HCT116 (cell line): Measurements from ENCODE around the gene DKK3. TPM values are rescaled to one million over a fixed set of nuclear protein-coding genes. Genes with fewer than 3 reads are reported as not detected.

Source experiments
- ATAC-seq: fragments of 200-7000 bp; cut with Tn5 transposase; 2 replicates; pipeline ENCODE4 v1.9.1; 2020; ENCODE audit warnings: mild to moderate bottlenecking, moderate library complexity
- BruUV-seq: library from RNA; stranded (reverse); fragments of 400-500 nt; replicated peaks from 2 replicates; lab custom pipeline; 2021; lab: Mats Ljungman, UMichigan
- CTCF ChIA-PET: fragments of 300-600 bp; sonication (Branson Sonifier 250); formaldehyde crosslinking; loops from one replicate; lab custom pipeline; 2021; ENCODE audit warnings: antibody characterized with exemption; lab: Charles Lee
- POLR2A ChIA-PET: fragments of 300-600, 350-600 bp; sonication (Branson Sonifier 250); formaldehyde crosslinking; loops from one replicate; lab custom pipeline; 2021; ENCODE audit warnings: antibody characterized with exemption; lab: Charles Lee
- RAD21 ChIA-PET, 2 experiments: fragments of 300-600 bp; sonication (Branson Sonifier 250); formaldehyde crosslinking; loops; one replicate each; lab custom pipeline; 2023; ENCODE audit warnings: low total read pairs in 2 of 2; ENCODE audit not compliant: uncharacterized antibody in 2 of 2, unreplicated experiment in 2 of 2, low non-redundant PET in 1 of 2; lab: Charles Lee
- DNase-seq: peaks from one replicate; pipeline ENCODE4 v3.0.0-alpha.2; 2010; ENCODE audit warnings: low read depth, low spot score
- H2AFZ ChIP-seq: fragments of 200-600 bp; shearing (Covaris generic), sonication (generic); 2 replicates; pipeline ENCODE4 v1.6.1; 2017; ENCODE audit warnings: low read depth, mixed run types, mixed read lengths, antibody characterized with exemption, low read length; ENCODE audit not compliant: poor library complexity, severe bottlenecking
- H3K27ac ChIP-seq: 2 replicates; pipeline ENCODE4 v1.5.1; 2012; ENCODE audit warnings: low read depth, low read length
- H3K27me3 ChIP-seq: fragments of 200-600 bp; sonication (generic); 2 replicates; pipeline ENCODE4 v1.6.1; 2016; ENCODE audit warnings: mixed run types, low read length, mixed read lengths; ENCODE audit not compliant: insufficient read depth
- H3K36me3 ChIP-seq, 2 experiments: fragments of 200-500 bp in 1 of 2; fragments of 200-600 bp in 1 of 2; sonication (Bioruptor generic) in 1 of 2; sonication (generic) in 1 of 2; 2 replicates each; pipeline versions ENCODE4 v1.5.1 to v1.6.1; 2014 to 2016; ENCODE audit warnings: low read length in 2 of 2, inconsistent platforms in 1 of 2, mixed read lengths in 1 of 2, mixed run types in 1 of 2; ENCODE audit not compliant: insufficient read depth in 2 of 2, control insufficient read depth in 1 of 2
- H3K4me1 ChIP-seq, 2 experiments: fragments of 200-600 bp in 1 of 2; sonication (generic) in 1 of 2; 2 replicates each; pipeline versions ENCODE4 v1.5.1 to v1.6.1; 2012 to 2017; ENCODE audit warnings: low read length in 2 of 2, inconsistent platforms in 1 of 2, mild to moderate bottlenecking in 1 of 2, mixed read lengths in 1 of 2, mixed run types in 1 of 2, moderate library complexity in 1 of 2; ENCODE audit not compliant: insufficient read depth in 2 of 2, control insufficient read depth in 1 of 2
- H3K4me2 ChIP-seq: fragments of 200-600 bp; sonication (generic); 2 replicates; pipeline ENCODE4 v1.6.1; 2017; ENCODE audit warnings: mixed run types, low read length, mixed read lengths
- H3K4me3 ChIP-seq, 2 experiments: fragments of 200-600 bp in 1 of 2; sonication (generic) in 1 of 2; replicated peaks in 1 of 2; 2 replicates each; pipeline ENCODE4 v1.5.1; 2011 to 2016; ENCODE audit warnings: low read length in 2 of 2, control low read depth in 1 of 2, low read depth in 1 of 2, mild to moderate bottlenecking in 1 of 2, mixed read lengths in 1 of 2, mixed run types in 1 of 2
- H3K79me2 ChIP-seq: fragments of 200-600 bp; sonication (generic); 2 replicates; pipeline ENCODE4 v1.6.1; 2017; ENCODE audit warnings: mild to moderate bottlenecking, mixed run types, low read length, moderate library complexity, mixed read lengths; ENCODE audit not compliant: insufficient read depth
- H3K9ac ChIP-seq: fragments of 200-600 bp; sonication (generic); 2 replicates; pipeline ENCODE4 v1.6.1; 2016; ENCODE audit warnings: low read length, mixed read lengths
- H3K9me2 ChIP-seq: fragments of 200-600 bp; sonication (generic), shearing (Covaris generic); 2 replicates; pipeline ENCODE4 v1.6.1; 2017; ENCODE audit warnings: mixed run types, mild to moderate bottlenecking, moderate library complexity; ENCODE audit not compliant: insufficient read depth
- H3K9me3 ChIP-seq, 2 experiments: fragments of 200-500 bp in 1 of 2; fragments of 200-600 bp in 1 of 2; sonication (Bioruptor generic) in 1 of 2; sonication (generic) in 1 of 2; 2 replicates each; pipeline ENCODE4 v1.6.1; 2014 to 2017; ENCODE audit warnings: low read length in 2 of 2, mixed read lengths in 2 of 2, inconsistent platforms in 1 of 2, low read depth in 1 of 2, mild to moderate bottlenecking in 1 of 2, mixed run types in 1 of 2, moderate library complexity in 1 of 2; ENCODE audit not compliant: control insufficient read depth in 1 of 2, insufficient read depth in 1 of 2
- H4K20me1 ChIP-seq: fragments of 200-600 bp; sonication (generic), shearing (Covaris generic); 2 replicates; pipeline ENCODE4 v1.6.1; 2017; ENCODE audit warnings: mixed run types, mild to moderate bottlenecking, moderate library complexity; ENCODE audit not compliant: insufficient read depth
- CEBPB ChIP-seq: IDR thresholded peaks from 2 replicates; pipeline ENCODE4 v1.6.1; 2012; ENCODE audit warnings: low read depth
- EZH2 ChIP-seq: fragments of 200-600 bp; sonication (generic); IDR thresholded peaks from 2 replicates; pipeline ENCODE4 v1.6.1; 2017; ENCODE audit warnings: antibody characterized with exemption, mixed run types
- EZH2phosphoT487 ChIP-seq: fragments of 200-600 bp; IDR thresholded peaks from 2 replicates; pipeline ENCODE4 v1.6.1; 2018; ENCODE audit warnings: antibody characterized with exemption, borderline replicate concordance
- RAD21 ChIP-seq: IDR thresholded peaks from 2 replicates; pipeline ENCODE4 v1.6.1; 2012; ENCODE audit warnings: low read depth, mild to moderate bottlenecking
- SP1 ChIP-seq: IDR thresholded peaks from 2 replicates; pipeline ENCODE4 v1.6.1; 2012; ENCODE audit warnings: low read depth
- SRF ChIP-seq: IDR thresholded peaks from 2 replicates; pipeline ENCODE4 v1.6.1; 2012; ENCODE audit warnings: low read depth
- YY1 ChIP-seq: IDR thresholded peaks from 2 replicates; pipeline ENCODE4 v1.6.1; 2011; ENCODE audit warnings: low read length, low read depth, moderate library complexity, mild to moderate bottlenecking; ENCODE audit not compliant: insufficient replicate concordance; ENCODE audit errors: extremely low read depth
- ZNF274 ChIP-seq: fragments of 200-500 bp; sonication (Bioruptor generic); IDR thresholded peaks from 2 replicates; pipeline ENCODE4 v1.6.1; 2014; ENCODE audit warnings: mild to moderate bottlenecking, low read depth, low read length, inconsistent platforms
- intact Hi-C: fragments of 100-400 bp; cut with micrococcal nuclease; formaldehyde crosslinking; loops from 2 replicates; pipeline ENCODE4 v1.10.0; 2022
- total RNA-seq: library from RNA; stranded (reverse); gene quantifications from one replicate; pipeline ENCODE4 v1.2.1, GENCODE V29; 2021; ENCODE audit not compliant: unreplicated experiment
- TF ChIP-seq, protein P1 (sequence below): IDR thresholded peaks from 2 replicates; pipeline ENCODE4 v1.6.1; 2011; ENCODE audit warnings: mild to moderate bottlenecking, low read length, moderate library complexity; ENCODE audit not compliant: insufficient replicate concordance; ENCODE audit errors: extremely low read depth
- TF ChIP-seq, protein P2 (sequence below): IDR thresholded peaks from 2 replicates; pipeline ENCODE4 v1.6.1; 2012; ENCODE audit warnings: low read depth

Gene DKK3
- total RNA-seq, 1 experiment from 2014 or later: 0.49 TPM

DNA sequence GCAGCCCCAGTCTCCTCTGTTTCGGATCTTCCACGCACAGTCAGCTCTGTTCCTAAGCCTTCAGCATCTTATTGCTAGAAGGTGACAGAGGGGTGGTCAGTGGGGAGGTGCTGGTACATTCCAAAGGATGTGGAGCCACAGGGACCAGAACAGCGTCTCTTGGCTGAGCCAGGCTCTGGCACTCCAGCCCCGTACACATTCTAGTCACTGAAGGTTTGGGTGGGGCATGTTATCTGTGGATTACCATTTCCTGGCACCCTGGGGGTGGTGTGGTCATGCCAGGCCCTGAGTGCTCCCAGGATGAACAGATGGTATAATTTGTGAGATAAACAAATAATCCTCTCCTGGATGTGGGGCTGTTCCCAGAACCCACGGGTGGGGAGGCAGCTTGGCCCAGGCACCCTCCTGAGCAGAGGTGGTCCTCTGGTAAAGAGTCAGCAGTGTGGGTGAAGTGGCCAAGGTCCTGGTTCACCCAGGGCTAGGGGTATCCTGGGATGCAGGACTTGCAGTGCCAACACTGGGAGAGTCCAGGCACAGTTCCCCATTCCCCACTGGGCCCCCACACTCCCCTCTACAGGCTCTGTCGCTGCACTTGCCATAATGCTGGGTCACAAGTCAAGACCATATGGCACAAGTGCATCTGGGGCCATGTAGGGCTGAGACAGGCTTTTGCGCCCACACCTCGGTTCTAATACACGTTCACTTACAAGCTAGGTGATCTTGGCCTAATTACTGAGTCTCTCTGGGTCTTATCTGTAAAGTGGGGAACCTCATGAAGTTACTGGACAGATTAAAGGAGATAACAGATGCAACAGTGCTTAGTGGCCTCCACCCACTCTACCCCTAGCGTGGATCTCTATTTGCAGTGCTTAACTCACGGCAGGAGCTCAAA is 33.0 kb downstream of the DKK3 start:
- Histone ChIP-seq H3K9ac (no peak overlapping the region), H3K9me2 (no peaks in the 10 kb centered on the region), H3K27ac (no peak overlapping the region), H3K4me3 (no peak overlapping the region), H2AFZ (no peak overlapping the region), H3K27me3 (no peaks in the 10 kb centered on the region), H3K4me2 (peak overlapping the region; percentile 79), H3K79me2 (no peaks in the 10 kb centered on the region), H3K36me3 (no peaks in the 10 kb centered on the region), H4K20me1 (no peaks in the 10 kb centered on the region), H3K9me3 (no peaks in the 10 kb centered on the region), H3K4me1 (peaks cover 25 to 44% of the 10 kb centered on the region in 2 experiments)
- ChIA-PET CTCF (interaction anchor here (2.4 kb wide), 1 partner anchor 9 kb away, joined by 21 read pairs; no protein-coding TSS in a partner anchor), POLR2A (no interaction called here), RAD21 (no interaction called here)
- DNase-seq: no peak
- no peak for ATAC-seq
- no TSS peak for BruUV-seq
- intact Hi-C loops: no loop called here
- TF ChIP-seq YY1 (no peak), CEBPB (no peak), SRF (no peak), EZH2 (no peak)
- TF ChIP-seq, protein P1, sequence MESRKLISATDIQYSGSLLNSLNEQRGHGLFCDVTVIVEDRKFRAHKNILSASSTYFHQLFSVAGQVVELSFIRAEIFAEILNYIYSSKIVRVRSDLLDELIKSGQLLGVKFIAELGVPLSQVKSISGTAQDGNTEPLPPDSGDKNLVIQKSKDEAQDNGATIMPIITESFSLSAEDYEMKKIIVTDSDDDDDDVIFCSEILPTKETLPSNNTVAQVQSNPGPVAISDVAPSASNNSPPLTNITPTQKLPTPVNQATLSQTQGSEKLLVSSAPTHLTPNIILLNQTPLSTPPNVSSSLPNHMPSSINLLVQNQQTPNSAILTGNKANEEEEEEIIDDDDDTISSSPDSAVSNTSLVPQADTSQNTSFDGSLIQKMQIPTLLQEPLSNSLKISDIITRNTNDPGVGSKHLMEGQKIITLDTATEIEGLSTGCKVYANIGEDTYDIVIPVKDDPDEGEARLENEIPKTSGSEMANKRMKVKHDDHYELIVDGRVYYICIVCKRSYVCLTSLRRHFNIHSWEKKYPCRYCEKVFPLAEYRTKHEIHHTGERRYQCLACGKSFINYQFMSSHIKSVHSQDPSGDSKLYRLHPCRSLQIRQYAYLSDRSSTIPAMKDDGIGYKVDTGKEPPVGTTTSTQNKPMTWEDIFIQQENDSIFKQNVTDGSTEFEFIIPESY: no peak

DNA sequence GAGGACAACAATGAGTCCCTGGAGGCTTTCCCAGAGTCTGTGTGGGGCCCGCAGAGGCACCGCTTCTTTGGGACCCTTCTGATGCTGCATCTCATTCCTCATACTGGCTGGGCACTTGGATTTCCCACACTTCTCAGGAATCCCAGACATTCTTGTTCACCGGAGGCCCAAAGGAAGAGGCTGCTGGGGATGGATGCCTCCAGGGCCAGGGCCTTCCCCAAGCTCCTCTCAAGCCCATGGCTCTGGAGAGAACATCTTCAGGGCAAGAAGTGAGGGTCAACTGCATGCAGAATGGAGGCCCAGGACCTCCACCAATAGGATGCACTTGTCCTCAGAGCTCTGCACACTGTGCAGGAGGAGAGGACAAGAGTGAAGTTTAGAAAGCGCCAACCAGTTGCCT is 34.6 kb downstream of the DKK3 start:
- ChIA-PET POLR2A (no interaction called here), RAD21 (no interaction called here), CTCF (no interaction called here)
- intact Hi-C loops: no loop called here
- H3K9me2 ChIP-seq: no peaks in the 10 kb centered on the region
- ATAC-seq (no peak), DNase-seq (no peak)
- no peaks in the 10 kb centered on the region for H3K9me3 ChIP-seq
- H4K20me1 ChIP-seq: no peaks in the 10 kb centered on the region
- no peak overlapping the region for H2AFZ ChIP-seq
- BruUV-seq: no TSS peak
- no peak overlapping the region for H3K4me2 ChIP-seq
- no peak overlapping the region for H3K9ac ChIP-seq
- H3K4me3 ChIP-seq: no peak overlapping the region
- peaks cover 25 to 36% of the 10 kb centered on the region in 2 experiments for H3K4me1 ChIP-seq
- no peaks in the 10 kb centered on the region for H3K79me2 ChIP-seq
- no peaks in the 10 kb centered on the region for H3K27me3 ChIP-seq
- H3K27ac ChIP-seq: no peak overlapping the region
- no peaks in the 10 kb centered on the region for H3K36me3 ChIP-seq
- TF ChIP-seq RAD21 (no peak), SP1 (no peak), ZNF274 (no peak), SRF (no peak), EZH2phosphoT487 (no peak)
- TF ChIP-seq, protein P2, sequence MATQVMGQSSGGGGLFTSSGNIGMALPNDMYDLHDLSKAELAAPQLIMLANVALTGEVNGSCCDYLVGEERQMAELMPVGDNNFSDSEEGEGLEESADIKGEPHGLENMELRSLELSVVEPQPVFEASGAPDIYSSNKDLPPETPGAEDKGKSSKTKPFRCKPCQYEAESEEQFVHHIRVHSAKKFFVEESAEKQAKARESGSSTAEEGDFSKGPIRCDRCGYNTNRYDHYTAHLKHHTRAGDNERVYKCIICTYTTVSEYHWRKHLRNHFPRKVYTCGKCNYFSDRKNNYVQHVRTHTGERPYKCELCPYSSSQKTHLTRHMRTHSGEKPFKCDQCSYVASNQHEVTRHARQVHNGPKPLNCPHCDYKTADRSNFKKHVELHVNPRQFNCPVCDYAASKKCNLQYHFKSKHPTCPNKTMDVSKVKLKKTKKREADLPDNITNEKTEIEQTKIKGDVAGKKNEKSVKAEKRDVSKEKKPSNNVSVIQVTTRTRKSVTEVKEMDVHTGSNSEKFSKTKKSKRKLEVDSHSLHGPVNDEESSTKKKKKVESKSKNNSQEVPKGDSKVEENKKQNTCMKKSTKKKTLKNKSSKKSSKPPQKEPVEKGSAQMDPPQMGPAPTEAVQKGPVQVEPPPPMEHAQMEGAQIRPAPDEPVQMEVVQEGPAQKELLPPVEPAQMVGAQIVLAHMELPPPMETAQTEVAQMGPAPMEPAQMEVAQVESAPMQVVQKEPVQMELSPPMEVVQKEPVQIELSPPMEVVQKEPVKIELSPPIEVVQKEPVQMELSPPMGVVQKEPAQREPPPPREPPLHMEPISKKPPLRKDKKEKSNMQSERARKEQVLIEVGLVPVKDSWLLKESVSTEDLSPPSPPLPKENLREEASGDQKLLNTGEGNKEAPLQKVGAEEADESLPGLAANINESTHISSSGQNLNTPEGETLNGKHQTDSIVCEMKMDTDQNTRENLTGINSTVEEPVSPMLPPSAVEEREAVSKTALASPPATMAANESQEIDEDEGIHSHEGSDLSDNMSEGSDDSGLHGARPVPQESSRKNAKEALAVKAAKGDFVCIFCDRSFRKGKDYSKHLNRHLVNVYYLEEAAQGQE: no peak
